ENCODE measurements around the gene PUS3. TPM values are rescaled to one million over a fixed set of nuclear protein-coding genes. Genes with fewer than 3 reads are reported as not detected.
A peak's percentile ranks its signal among the peaks of the same experiment; 100 is the strongest.

The PUS3 gene
- total RNA-seq, 6 donors from 2014 or later = 2.6 to 22.5 (median 10.0) TPM

GRCh38 chr11:125943661-125944349 lies 40.8 kb upstream of the PUS3 start:
- H3K4me1 ChIP-seq = peaks cover 0 to 8% (median 0%) of the 10 kb centered on the region in 4 donors
- no peak for DNase-seq

GRCh38 chr11:125942771-125943428 lies 39.9 kb upstream of the PUS3 start:
- TF ChIP-seq EP300 (IDR thresholded peaks at IDR 0.05) (no peak), POLR2A (IDR thresholded peaks at IDR 0.05) (no peak), CTCF (IDR thresholded peaks at IDR 0.05) (no peak)
- H3K4me1 ChIP-seq = peaks cover 0 to 8% (median 0%) of the 10 kb centered on the region in 4 donors
- H3K27ac ChIP-seq = no peak overlapping the region
- 93 to 96% methylated on average over 9 to 12 of the region's 12 CpGs for WGBS, 2 donors
- DNase-seq = no peak
- H3K36me3 ChIP-seq = no peaks in the 10 kb centered on the region
- H3K9me3 ChIP-seq = no peaks in the 10 kb centered on the region
- H3K27me3 ChIP-seq = no peaks in the 10 kb centered on the region
- ATAC-seq (ENCODE audit: low FRiP score in 2 of 2) = no peak
- no peak overlapping the region for H3K4me3 ChIP-seq

More at GRCh38 chr11:125943661-125944349, 40.8 kb upstream of the PUS3 start:
- 90 to 94% methylated on average over 9 of the region's 9 CpGs for WGBS, 2 donors
- H3K27me3 ChIP-seq = no peaks in the 10 kb centered on the region
- TF ChIP-seq CTCF (IDR thresholded peaks at IDR 0.05) = no peak
- TF ChIP-seq POLR2A (IDR thresholded peaks at IDR 0.05) = no peak
- no peak for TF ChIP-seq POLR2AphosphoS5 (IDR thresholded peaks at IDR 0.05)
- TF ChIP-seq EP300 (IDR thresholded peaks at IDR 0.05) = no peak
- no peak for ATAC-seq (ENCODE audit: low FRiP score in 2 of 2)
- no peaks in the 10 kb centered on the region for H3K36me3 ChIP-seq
- H3K9me3 ChIP-seq = no peaks in the 10 kb centered on the region
- H3K4me3 ChIP-seq = no peak overlapping the region
- no peak overlapping the region for H3K27ac ChIP-seq

- H3K4me3 ChIP-seq = no peak overlapping the region
- TF ChIP-seq CTCF (IDR thresholded peaks at IDR 0.05) (peak; percentile 25 to 55 (median 46)), EP300 (IDR thresholded peaks at IDR 0.05) (no peak)
- DNase-seq (peak in 1 of 2 donors; percentile 56), ATAC-seq (ENCODE audit: low FRiP score in 2 of 2) (peak; percentile 38 to 39)
- WGBS, 2 donors = 32 to 53% methylated on average over 15 to 20 of the region's 20 CpGs
- peaks cover 0 to 8% (median 0%) of the 10 kb centered on the region in 4 donors for H3K4me1 ChIP-seq
- H3K36me3 ChIP-seq = no peaks in the 10 kb centered on the region
- H3K27ac ChIP-seq = no peak overlapping the region
- H3K27me3 ChIP-seq = no peaks in the 10 kb centered on the region
- no peaks in the 10 kb centered on the region for H3K9me3 ChIP-seq
Observed at GRCh38 chr11:125941619-125942611, 38.9 kb upstream of the PUS3 start.

GRCh38 chr11:125941267-125941618 lies 38.2 kb upstream of the PUS3 start:
- Histone ChIP-seq H3K4me3 (no peak overlapping the region), H3K36me3 (no peaks in the 10 kb centered on the region), H3K27me3 (no peaks in the 10 kb centered on the region), H3K27ac (no peak overlapping the region), H3K4me1 (peaks cover 0 to 8% (median 0%) of the 10 kb centered on the region in 4 donors), H3K9me3 (no peaks in the 10 kb centered on the region)
- DNase-seq (no peak), ATAC-seq (ENCODE audit: low FRiP score in 2 of 2) (no peak)
- TF ChIP-seq POLR2A (IDR thresholded peaks at IDR 0.05) (no peak), EP300 (IDR thresholded peaks at IDR 0.05) (no peak), POLR2AphosphoS5 (IDR thresholded peaks at IDR 0.05) (no peak), CTCF (IDR thresholded peaks at IDR 0.05) (no peak)
- 80 to 86% methylated on average over 4 of the region's 4 CpGs for WGBS, 2 donors
